GM12864 (cell line): ENCODE measurements around the gene NHS.

Source experiments
- DNase-seq: peaks from one replicate; pipeline ENCODE4 v3.0.0-alpha.2; 2011; ENCODE audit warnings: low read depth
- H3K4me3 ChIP-seq: 2 replicates; pipeline ENCODE4 v1.5.1; 2011; ENCODE audit warnings: mild to moderate bottlenecking, low read depth, low read length, control low read depth
- CTCF ChIP-seq: IDR thresholded peaks from 2 replicates; pipeline ENCODE4 v1.5.1; 2011; ENCODE audit warnings: low read depth, mild to moderate bottlenecking, moderate library complexity, low read length, control low read depth, inconsistent platforms; ENCODE audit errors: missing control alignments

Gene NHS

GRCh38 chrX:17377091-17377717 lies 2.2 kb downstream of the NHS start:
- no peak for TF ChIP-seq CTCF
- H3K4me3 ChIP-seq, result no peak overlapping the region
- DNase-seq, result no peak

- no peak overlapping the region for H3K4me3 ChIP-seq
- TF ChIP-seq CTCF, result no peak
- no peak for DNase-seq
These were observed 2.8 kb downstream of the NHS start for GRCh38 chrX:17377795-17378194.

GRCh38 chrX:17380221-17380620 lies 5.2 kb downstream of the NHS start:
- no peak for TF ChIP-seq CTCF
- H3K4me3 ChIP-seq, result no peak overlapping the region
- DNase-seq, result no peak

- DNase-seq, result no peak
- no peak overlapping the region for H3K4me3 ChIP-seq
- no peak for TF ChIP-seq CTCF
These were observed 15.4 kb downstream of the NHS start for GRCh38 chrX:17390419-17390850.

- no peak for DNase-seq
- H3K4me3 ChIP-seq, result no peak overlapping the region
- no peak for TF ChIP-seq CTCF
These were observed 20.2 kb downstream of the NHS start for GRCh38 chrX:17395154-17395553.

GRCh38 chrX:17397074-17397473 lies 22.1 kb downstream of the NHS start:
- no peak for TF ChIP-seq CTCF

GRCh38 chrX:17403189-17403691 lies 28.2 kb downstream of the NHS start:
- DNase-seq, result no peak
- H3K4me3 ChIP-seq, result no peak overlapping the region
- no peak for TF ChIP-seq CTCF

More at GRCh38 chrX:17397074-17397473, 22.1 kb downstream of the NHS start:
- no peak overlapping the region for H3K4me3 ChIP-seq
- DNase-seq, result no peak
